ENCODE results near the gene SHH.
A peak's percentile ranks its signal among the peaks of the same experiment; 100 is the strongest.
"Not testable (repeated sequence)": the region's sequence is repeated elsewhere in the genome, so short reads cannot be mapped to it uniquely, and the experiment has no call there.

The SHH gene

DNA sequence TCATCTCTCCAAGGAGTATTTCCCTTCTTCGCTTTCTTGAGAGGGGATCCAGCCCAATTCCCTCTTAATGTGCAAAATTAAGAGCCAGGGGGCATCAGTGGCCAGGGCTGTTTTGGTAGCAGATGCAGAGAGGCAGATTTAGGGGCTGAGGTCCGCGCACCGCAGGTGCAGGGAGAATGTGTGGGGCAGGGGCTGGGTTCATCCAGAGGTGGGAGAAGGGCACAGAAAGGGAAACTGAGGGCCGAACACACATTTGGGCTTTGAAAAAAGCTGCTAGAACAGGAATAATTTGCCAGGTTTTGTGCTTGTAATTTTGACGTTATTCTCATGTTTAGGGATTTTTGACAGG is 6.5 kb upstream of the SHH start:
- DNase-seq = no peak

DNA sequence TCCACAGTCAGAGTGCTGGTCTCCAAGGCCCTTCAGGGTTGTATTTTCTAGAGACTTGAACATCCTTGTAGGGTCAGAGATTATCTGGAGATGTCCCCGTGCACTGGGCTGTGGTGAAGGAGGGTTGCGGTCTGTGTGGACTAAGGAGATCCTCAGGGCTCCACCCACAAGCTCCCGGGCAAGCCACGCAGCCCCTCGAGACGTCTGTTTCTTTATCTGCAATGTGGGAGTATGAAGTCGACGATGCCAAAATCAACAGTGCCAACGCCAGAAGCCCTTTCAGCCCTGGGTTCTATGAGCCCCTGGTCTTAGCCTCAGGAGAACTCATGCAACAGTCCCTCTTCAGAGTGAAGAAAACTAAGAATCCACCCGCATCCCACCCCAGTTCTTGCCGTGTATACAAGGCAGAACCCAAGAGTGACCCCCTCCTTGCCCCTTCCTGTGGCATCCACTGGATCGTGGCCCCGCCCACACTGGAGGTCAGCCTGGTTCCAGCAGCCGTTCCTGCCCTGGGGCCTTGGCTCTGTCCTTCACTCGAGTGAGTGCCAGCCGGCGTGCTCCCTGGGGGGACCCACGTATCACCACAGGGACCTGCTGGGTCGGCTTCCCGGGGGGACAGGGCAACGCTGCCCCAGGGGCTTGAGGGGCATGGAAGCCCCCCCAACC is 6.0 kb upstream of the SHH start:
- no peak for DNase-seq

DNA sequence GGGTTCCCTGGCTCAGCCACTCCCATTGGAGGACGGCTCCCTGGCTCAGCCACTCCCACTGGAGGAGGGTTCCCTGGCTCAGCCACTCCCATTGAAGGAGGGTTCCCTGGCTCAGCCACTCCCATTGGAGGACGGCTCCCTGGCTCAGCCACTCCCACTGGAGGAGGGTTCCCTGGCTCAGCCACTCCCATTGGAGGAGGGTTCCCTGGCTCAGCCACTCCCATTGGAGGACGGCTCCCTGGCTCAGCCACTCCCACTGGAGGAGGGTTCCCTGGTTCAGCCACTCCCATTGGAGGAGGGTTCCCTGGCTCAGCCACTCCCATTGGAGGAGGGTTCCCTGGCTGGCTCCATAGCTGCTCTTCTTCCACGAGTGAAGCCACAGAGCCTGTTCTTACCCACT is 5.3 kb upstream of the SHH start:
- DNase-seq = not testable (repeated sequence)

DNA sequence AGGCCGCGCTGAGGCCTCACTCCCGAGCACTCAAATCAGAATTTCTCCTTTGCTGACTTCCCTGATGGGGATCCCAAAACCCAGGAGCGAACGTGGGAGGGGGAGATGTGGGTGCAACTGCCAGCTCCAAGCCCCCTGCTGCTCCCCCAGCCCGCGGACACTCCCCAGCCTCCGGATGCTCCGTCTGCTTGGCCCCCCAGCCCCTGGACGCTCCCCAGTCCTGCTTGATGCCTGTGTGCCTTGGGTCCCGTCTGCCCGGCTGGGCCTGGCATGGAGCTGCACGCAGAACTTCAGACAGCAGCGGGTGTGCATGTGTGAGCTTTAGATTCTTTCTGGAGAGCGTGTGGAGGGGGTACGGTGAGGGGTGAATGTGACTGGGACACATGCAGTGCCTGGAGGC is 4.7 kb upstream of the SHH start:
- no peak for DNase-seq

DNA sequence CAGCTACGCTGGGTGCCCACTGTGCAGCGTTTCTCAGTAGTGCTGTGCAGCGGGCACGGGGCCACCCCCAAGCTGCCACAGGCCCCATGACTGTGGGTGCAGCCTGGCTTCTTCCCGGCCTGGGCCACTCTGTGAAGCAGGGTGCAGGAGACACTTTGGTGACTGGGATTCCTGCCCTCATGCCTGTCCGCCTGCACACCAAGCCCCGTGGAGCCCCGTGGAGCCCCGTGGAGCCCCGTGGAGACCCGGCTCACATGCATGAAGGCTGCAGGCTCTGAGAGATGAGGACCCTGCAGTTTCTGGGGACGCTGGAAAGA is 3.9 kb upstream of the SHH start:
- DNase-seq = no peak

DNA sequence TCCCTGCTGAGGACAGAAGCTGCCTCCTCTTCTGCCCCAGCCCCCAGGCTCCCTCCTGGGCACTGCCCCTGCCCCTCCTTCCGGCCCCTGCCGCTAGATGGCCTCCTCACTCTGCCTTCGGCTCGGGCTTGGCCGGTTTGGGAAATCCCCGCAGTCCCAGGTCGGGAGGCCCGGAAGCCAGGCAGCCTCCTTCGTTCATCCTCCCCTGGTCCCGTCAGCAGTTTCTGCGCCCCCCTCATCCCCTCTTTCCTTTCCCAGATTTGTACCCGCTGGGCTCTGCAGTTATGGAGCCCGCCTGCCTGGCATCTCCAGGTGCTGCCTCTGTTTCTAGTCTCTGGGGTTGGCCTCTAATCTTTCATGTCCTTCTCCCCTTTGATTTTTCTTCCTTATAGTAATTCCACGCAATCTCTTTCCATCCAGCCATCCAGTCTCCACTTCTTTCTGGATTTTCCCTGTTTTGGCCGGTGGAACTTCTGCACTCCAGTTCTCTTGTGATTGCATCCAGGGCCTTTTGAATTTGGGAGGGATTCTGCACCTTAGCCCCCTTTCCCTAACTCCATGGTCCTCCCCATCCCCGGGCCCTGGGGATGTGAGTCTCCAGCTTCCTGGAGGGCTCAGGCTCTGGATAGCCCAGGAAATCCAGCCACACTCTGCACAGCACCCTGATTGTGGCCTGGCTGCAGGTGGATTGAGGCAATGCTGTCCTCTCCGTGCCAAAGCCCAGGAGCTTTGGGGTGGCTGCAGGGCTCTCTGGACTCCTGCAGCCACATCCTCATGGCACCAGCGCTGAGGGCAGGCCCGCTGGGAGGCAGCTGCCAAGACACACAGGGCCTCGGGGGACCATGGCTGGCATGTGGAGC is 3.3 kb upstream of the SHH start:
- DNase-seq = peak; percentile 70

DNA sequence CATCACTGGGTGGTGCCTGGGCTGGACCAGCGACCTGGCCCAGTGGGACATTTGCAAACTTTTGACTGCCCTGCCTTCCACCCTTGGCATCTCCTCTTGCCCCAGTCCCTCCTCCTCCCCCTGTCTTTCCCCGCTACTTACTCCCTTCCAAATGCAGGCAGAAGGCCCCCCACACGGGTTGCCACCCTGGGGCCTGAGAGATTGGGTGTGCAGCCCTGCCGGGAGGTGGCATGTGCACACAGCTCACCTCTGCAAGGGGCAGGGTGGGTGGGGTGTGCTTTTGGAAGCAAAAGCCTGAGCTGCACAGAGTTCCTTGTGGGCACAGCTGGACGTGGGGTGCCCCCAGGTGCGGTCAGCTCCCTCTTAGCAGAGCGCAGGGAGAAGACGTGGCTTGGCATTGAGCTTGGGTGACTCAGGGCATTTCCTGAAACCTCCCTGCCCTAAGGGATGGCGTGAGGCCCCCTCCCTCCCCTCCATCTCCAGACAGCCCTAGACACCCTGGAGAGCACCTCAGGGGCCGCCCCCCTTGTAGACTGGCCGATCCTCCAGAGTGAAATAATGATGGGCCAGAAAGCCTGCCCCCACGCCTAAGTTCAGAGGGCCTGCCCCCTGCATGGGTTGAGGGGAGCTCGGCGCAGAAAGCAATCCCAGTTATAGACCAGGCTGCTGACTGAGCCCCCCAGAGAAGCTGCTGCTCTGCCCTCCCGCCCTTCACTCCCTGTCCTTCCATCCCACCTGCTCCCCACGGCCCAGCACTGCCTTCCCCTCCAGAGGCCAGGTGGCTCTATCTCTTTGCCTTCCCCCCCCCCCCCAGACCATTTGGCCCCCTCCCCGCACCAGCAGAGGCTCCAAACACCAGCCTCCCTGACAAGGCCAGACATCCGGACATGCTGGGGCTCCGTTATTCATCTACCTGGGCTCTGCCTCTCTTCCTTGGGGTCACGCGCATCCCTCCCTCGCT is 2.3 kb upstream of the SHH start:
- no peak for DNase-seq

DNA sequence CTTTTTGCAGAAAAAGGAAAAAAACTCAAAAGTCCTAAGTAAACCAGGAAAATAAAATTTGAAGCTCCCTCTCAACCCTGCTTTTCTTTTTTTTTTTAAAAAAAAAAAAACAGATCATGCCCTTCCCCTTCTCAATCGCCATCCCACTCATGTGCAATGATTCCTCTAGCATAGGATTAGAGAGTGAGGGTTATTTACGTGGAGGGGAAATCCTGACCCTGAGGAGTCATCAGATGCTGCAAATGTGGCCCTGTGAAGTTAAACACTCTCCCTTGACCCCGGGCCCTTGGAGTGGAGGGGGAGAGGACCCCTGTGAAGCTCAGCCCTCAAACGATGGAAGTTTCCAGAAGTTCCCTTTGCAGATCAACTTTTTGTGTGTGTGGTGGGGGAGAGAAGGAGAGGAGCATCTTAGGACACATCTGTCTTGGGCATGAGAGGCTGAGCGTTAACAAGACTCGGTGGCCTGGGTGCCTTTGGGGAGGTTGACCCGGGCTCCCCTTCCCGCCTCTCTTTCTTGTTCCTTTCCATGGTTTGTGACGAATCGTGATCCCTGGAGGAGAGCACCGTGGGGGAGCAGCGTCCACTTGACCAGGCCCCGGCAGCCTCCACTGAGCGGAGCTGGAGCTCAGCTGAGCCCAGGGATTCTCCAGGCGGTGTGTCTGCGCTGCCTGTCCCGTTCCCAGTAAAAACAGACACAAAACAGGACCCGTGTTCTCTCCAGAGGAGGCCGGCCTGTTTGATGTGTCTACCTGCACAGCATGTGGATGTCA is 1.5 kb upstream of the SHH start:
- no peak for DNase-seq

DNA sequence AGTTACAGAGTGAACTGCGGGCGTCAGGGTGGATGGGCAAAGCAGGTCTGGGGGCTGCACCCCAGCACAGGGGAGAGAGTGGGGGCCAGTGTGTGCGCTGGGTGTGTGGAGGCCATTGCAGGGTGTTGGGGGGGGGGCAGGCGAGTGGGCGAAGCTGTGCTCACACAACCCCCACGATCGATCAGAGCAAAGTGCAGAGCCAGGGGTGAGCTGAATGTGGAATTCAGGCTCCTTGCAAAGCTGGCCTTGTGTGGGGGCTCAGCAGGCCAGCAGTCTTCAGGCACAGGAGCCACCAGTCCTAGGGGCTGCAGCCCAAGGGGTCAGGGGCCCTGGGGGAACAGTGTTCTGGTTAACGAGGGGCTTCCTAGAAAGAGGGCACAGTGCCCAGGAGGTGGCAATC is 862 bp upstream of the SHH start:
- DNase-seq = no peak

DNA sequence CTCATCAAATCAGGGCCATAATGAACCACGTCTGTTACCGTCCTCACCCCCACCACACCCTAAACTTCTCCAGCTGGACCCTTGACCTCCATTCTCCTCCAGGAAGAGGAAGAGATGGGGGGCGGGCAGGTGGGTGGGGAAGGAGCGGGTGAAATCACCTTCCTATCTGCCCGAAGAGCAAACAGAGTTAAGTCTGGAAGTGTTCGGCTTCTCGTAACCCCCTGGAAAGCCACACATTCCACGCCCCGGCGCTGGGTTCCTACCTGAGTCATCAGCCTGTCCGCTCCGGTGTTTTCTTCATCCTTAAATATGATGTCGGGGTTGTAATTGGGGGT is 736 bp downstream of the SHH start:
- no peak for DNase-seq

DNA sequence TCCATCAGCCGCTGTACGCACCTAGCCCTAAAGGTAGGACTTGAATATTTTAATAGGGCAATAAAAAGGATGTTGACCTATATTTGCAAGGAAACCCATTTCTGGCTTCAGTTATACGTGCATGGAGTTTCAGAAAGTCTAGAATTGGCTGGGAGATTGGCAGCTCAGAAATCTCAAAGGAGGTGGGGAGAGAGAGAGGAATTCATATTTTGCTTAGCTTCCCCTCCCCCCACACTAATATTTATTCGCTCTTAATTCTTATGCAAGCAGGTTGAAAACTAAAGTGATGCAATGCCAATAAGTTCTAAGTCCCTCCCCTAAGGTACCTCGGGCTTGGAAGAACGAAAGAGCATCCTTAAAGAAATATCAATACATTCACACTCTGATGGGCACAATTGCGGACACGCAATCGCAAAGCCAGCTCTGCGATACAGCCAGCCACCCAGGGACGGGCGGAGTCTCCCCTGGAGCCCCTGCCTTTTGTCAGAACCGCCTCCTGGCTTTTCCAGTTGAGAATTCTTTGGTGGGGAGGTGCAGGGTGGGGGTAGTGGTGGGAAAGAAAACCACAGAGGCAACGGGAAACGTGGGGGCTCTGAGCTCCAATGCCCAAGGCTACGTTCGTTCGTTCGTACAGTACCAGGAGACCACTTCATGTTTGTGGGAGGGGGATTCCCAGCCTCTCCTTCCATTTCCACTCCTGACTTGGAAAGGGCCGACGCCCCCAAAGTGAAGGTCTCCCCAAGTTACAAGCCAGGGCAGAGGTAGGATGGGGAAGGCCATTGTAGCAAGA is 1.3 kb downstream of the SHH start:
- DNase-seq = no peak

DNA sequence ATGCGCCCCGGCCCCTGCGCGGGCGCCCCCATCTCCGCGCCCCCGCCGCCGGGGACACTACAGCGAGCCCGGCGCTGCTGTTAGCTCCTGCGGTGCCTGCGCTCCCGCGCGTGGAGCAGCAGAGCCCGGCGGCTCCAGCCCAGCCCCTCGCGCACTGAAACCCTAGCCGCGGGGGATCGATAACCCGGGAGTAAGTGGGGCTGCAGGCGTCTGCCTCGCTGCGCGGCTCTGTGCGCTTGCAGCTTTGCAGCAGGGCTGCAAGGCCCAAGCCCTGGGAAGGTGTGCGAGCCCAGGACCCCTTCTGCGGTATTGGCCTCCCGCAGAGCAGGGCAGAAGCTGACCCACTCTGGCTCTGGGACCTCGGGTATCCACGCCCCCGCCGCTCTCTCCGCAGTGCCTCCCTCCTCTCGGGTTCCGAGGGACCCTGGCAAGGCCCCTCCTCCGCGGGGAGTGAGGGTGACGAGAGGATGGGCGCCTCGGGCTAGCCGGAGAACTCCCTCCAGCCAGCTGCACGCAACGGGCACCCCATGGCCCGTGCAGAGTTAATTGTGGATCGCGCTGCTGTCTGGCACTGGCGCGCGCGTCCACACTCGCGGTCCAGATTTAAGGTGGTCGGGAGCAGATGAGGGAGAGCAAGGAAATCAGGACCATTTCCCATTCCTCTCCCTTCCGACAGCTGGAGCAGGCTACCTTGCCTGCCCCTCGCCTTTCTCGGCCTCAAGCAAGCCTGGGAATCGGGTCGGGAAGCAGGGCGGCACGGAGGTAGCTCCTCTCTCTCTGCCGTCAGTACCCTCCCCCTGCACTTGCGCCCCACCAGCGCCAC is 2.1 kb downstream of the SHH start:
- DNase-seq = no peak

DNA sequence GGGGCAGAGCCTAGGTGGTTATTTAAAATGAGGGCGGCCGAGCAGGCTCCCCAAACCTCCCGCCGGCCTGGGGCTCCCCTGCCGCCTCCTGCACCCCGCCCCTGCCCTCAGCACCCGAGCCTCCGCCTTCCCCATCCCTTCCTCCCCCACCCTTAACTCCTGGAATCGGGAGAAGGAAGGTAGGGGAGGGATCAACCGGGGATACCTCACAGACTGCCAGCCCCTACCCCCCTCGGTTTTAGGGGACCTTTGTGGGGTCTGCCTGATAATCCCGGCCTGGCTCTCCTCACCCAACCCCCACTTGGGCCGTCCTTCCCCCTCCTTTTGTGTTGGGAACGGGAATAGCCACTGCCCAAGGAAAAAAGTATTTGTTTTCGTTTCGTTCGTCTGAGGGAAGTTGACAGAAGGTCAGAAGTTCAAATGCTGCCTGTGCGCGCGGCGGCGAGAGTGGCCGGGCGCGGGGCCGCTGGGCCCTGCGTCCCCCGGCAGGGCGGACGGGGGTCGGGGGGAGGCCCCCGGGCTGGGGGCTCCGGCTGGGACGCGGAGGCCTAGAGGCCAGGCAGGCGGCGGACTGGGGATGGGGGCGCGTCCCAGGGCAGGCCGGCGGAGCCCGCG is 2.8 kb downstream of the SHH start:
- no peak for DNase-seq

DNA sequence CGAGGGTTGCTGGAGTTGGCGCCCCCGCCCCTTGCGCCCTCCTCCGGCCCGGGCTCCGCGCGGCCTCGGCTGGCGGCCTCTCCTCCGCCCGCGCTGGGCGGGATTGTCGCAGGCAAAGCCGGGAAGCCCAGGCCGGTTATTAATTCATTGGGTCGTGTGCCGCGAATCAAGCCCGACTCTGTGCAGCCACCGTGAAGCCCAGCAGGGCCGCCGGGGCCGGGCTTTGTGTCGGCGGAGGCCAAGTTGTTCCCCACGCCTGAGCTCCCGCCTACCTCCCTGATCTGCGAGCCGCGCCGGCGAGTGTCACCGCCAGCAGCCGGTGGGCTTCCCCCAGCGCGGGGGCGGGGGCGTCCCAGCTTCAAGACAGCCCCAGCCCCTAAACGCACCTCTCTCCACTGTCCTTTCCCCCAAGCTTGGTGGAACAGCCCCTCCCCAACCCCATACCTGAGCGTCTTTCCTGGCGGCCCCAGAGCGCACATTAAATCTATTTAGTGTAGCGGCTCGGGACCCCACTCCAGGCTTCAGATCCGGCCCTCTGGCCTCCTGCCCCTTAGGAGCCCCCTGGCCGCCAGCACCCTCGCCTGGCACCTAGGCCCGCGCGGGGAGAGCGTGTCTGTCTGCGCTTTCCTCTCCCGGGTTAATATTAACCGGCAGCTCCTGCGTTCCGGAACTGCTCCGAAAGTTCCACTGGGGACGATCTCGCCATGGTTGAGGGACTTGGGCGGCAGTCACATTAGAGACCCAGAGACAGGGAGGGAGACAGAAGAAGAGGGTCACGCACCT is 3.5 kb downstream of the SHH start:
- no peak for DNase-seq

DNA sequence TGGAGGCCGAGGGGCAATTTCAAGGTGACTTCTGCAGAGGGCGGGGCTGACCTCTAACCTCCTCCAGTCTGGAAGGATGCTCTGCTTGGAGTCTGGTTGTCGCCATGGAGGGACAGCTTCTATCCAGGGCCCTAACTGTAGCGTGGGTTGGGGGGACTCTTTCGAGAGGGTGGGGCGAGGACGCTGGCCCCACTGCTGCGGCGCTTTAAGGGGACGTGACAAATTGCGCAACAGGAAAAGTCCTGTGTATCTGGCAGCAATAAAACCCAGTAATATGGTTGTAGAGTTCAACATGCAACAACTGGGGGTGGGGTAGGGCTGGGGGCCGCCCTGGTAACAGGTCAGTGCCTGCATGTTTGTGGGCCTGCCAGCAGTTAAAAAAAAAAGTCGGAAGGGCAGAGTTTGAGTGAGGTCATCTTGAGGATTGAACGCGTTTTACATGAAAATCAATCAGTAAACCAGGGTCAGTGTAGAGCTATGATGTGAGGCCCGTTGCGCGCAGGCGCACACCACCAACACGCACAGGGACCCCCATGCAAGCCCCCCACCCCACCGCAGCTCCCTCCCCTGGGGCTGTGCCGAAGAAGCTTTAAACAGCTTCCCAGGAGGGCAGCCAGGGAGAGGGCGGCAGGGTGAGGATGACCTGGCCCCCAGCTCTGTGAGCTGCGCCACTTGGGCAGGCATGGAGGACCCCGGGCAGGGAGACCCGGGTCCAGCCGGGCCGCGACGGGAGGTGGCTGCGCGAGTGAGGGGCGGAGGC is 4.3 kb downstream of the SHH start:
- no peak for DNase-seq

DNA sequence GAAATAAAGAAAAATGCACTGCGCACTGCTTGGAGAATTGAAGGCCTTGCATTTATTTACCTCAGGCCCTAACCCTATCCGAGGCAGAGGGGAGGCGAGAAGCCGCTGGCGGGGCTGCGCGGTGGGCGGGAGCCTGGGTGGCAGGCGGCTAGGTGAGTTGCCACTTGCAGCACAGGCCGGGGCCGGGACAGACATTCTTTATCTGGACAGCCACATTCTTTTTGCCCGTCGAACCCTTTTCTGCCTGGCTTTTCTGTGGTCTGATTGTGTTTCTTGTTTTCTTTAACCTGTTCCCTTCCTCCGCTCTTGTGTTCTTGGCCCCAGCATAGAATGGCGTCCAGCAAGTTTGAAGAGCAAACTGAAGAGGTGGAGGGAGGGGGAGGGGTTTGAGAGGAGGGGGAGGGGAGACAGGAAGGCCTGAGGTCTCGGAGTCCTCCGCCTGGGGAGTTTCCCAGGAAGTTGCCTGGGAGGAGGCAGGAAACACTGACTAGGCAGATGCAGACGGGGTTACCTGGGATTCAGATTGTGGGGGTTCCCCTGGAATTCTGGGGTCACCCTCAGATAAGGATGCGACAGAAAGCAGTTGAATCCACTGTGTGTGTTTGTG is 5.1 kb downstream of the SHH start:
- no peak for DNase-seq

DNA sequence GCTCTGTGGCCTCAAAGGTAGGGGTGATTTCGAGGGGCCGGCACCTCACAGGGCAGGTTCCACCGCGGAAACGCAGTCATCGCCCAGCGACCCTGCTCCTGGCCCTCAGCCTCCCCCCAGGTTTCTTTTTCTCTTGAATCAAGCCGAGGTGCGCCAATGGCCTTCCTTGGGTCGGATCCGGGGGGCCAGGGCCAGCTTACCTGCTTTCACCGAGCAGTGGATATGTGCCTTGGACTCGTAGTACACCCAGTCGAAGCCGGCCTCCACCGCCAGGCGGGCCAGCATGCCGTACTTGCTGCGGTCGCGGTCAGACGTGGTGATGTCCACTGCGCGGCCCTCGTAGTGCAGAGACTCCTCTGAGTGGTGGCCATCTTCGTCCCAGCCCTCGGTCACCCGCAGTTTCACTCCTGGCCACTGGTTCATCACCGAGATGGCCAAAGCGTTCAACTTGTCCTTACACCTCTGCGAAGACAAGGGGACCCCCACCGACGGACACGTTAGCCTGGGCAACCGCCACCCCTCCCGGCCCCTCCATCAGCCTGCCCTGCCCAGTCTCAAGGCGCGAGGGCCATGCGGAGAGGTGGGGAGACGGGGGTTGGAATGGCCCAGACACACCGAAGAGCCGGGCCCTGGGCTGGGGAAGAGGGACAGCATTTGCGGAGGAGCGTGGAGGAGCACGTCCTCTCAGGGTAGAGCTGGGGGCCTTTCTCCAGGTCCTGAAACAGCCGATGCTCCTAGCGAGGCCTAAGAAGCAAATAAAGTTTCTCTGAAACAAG is 6.0 kb downstream of the SHH start:
- no peak for DNase-seq

DNA sequence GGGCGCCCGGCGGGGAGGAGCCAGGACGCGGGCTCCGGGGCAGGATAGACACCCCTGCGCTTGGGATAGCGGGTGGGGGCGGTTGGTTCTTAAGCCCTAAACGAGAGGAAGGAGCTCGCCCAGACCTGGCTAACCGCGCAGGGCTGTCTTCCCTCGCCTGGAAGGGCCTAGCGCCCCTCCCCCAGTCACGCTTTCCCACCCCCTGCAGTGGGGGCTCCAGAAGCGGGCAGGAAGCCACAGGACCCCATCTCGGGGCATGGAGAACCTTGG is 6.5 kb downstream of the SHH start:
- DNase-seq = no peak
